WERI-Rb-1 (cell line): ENCODE data around the gene CRYGC.
A peak's percentile ranks its signal among the peaks of the same experiment; 100 is the strongest.

Source experiments
- DNase-seq: peaks from one replicate; pipeline ENCODE4 v3.0.0-alpha.2; 2020
- H3K27ac ChIP-seq: fragments of 250-450 bp; sonication (Bioruptor Pico); 2 replicates; pipeline ENCODE4 v1.5.1; 2020; ENCODE audit warnings: mild to moderate bottlenecking, moderate library complexity
- H3K27me3 ChIP-seq: fragments of 250-450 bp; sonication (Bioruptor Pico); 2 replicates; pipeline ENCODE4 v1.5.1; 2021; ENCODE audit warnings: mild to moderate bottlenecking, low read depth, moderate library complexity; ENCODE audit not compliant: insufficient read depth, severe bottlenecking
- H3K36me3 ChIP-seq: fragments of 250-450 bp; sonication (Bioruptor Pico); 2 replicates; pipeline ENCODE4 v1.5.1; 2020; ENCODE audit warnings: mild to moderate bottlenecking, moderate library complexity
- H3K4me3 ChIP-seq: 2 replicates; pipeline ENCODE4 v1.5.1; 2011; ENCODE audit warnings: low read depth, mild to moderate bottlenecking, control low read depth, low read length
- H3K9me3 ChIP-seq: fragments of 250-450 bp; sonication (Bioruptor Pico); 2 replicates; pipeline ENCODE4 v1.5.1; 2021; ENCODE audit warnings: mild to moderate bottlenecking, moderate library complexity; ENCODE audit not compliant: severe bottlenecking
- TF ChIP-seq, protein P1 (sequence below): IDR thresholded peaks from 2 replicates; pipeline ENCODE4 v1.5.1; 2011; ENCODE audit warnings: low read depth, mild to moderate bottlenecking, control low read depth, inconsistent platforms, low read length

CRYGC gene

DNA sequence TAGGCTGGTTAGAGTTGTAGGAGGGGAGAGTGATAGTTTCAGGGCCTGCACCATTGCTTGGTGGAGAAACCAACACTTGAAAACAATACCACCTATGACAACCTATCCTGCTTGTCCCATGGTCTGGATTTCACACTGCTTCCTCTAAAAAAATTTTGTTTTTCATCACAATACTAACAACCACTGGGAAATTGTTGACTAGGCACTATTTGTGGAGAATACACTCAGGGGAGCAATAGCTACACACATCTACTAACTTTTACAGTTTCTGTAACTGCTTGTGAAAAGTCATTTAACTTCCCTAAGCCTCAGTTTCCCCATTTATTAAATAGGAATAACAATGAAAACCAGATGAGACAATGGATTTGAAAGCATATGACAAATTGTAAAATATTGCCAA lies 20.5 kb upstream of the CRYGC start:
- no peak overlapping the region for H3K4me3 ChIP-seq
- TF ChIP-seq, protein P1, sequence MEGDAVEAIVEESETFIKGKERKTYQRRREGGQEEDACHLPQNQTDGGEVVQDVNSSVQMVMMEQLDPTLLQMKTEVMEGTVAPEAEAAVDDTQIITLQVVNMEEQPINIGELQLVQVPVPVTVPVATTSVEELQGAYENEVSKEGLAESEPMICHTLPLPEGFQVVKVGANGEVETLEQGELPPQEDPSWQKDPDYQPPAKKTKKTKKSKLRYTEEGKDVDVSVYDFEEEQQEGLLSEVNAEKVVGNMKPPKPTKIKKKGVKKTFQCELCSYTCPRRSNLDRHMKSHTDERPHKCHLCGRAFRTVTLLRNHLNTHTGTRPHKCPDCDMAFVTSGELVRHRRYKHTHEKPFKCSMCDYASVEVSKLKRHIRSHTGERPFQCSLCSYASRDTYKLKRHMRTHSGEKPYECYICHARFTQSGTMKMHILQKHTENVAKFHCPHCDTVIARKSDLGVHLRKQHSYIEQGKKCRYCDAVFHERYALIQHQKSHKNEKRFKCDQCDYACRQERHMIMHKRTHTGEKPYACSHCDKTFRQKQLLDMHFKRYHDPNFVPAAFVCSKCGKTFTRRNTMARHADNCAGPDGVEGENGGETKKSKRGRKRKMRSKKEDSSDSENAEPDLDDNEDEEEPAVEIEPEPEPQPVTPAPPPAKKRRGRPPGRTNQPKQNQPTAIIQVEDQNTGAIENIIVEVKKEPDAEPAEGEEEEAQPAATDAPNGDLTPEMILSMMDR, result no peak
- no peaks in the 10 kb centered on the region for H3K27me3 ChIP-seq
- H3K36me3 ChIP-seq, result no peaks in the 10 kb centered on the region
- no peaks in the 10 kb centered on the region for H3K9me3 ChIP-seq
- no peak overlapping the region for H3K27ac ChIP-seq
- no peak for DNase-seq

DNA sequence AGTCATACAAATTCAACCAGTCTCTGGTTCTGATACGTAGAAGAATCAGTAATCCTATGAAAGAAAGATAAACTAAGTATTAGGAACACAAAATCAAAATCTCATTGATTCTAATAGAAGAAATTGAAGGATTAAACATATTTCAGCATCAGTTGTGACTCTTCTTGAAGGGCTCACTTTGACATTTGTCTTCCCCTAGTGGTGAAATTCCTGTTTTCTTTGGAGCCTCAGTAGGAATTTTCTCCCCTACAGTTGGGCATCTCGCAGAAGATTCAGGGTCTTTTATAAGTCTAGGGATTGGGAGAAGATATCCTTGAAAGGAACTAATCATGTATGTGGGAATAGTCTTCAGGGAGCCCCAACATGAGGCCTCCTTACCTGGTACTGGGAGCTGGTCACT lies 19.2 kb upstream of the CRYGC start:
- DNase-seq, result no peak
- no peaks in the 10 kb centered on the region for H3K27me3 ChIP-seq
- H3K4me3 ChIP-seq, result no peak overlapping the region
- TF ChIP-seq, protein P1, result peak; percentile 28; the same call in 1 of the 2 replicates
- no peaks in the 10 kb centered on the region for H3K9me3 ChIP-seq
- H3K27ac ChIP-seq, result no peak overlapping the region
- H3K36me3 ChIP-seq, result no peaks in the 10 kb centered on the region

DNA sequence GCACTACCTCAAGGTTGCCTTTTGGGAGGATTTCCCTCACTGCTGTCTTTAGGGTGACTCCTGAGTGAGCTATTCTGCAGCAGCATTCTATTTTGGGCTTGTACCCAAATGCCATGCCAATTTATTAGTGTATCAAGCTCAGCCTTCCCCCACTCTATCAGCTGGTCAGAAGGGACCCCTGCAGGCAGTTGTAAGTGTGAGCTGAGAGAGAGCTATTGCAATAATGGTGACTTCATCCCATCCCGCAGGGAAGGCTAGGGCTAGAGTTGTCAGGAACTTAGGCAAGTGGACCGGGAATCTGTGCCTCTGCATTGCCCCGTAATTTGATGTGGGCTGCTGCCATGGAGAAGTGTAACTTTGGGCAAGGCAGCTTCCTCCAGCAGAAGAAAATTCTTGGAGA lies 18.1 kb upstream of the CRYGC start:
- Histone ChIP-seq H3K27ac (no peak overlapping the region), H3K27me3 (no peaks in the 10 kb centered on the region)

DNA sequence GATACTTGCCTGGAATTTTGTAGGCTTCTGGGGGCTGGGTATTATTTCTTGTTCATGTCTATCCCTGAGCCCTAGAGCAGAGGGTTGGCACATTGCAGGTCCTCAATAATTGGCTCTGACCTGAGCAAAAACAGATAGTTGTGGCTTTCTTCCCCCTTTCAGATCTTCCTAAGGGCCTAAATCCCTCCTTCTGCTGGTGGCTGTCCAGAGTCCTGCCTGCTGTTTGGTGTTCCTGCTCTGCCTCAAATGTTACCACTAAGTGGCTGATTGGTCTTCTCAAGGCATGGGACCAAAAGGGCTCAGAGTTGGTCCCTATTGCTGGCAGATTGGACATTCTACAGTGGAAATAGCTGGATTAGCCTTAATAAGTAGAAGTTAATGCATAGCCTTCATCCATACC lies 17.4 kb upstream of the CRYGC start:
- Histone ChIP-seq H3K9me3 (no peaks in the 10 kb centered on the region), H3K27ac (no peak overlapping the region), H3K4me3 (no peak overlapping the region), H3K27me3 (no peaks in the 10 kb centered on the region), H3K36me3 (no peaks in the 10 kb centered on the region)
- no peak for DNase-seq
- TF ChIP-seq, protein P1, result no peak

More for the DNA sequence above, 18.1 kb upstream of the CRYGC start:
- Histone ChIP-seq H3K4me3 (no peak overlapping the region), H3K36me3 (no peaks in the 10 kb centered on the region), H3K9me3 (no peaks in the 10 kb centered on the region)
- DNase-seq, result no peak
- TF ChIP-seq, protein P1, result no peak

DNA sequence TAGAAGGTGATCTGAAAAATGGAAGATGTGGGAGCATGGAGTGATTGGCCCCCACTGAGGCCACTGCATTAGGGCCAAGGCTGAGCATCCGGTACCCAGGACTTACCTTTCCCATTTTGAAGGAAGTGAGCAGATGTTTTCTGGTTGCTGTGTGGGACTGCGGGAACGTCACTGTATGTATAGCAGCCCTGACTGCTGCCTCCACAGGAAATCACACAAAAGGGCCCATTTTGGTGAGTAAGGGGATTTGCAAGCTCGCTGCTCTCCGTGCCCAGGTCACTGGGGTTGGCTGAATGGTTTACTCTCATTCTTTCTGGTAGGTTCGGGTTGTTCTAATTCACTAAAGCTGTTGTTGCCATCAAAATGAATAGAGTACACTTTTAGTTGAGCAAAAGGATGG lies 16.4 kb upstream of the CRYGC start, which contains the start of gene CRYGB:
Gene CRYGB (minus strand): TSS at position 153 of the 400 bp plus-strand sequence. CDS start 38 bp downstream, at position 115.
- no peak for DNase-seq
- H3K9me3 ChIP-seq, result no peaks in the 10 kb centered on the region
- TF ChIP-seq, protein P1, result no peak
- H3K36me3 ChIP-seq, result no peaks in the 10 kb centered on the region
- H3K27me3 ChIP-seq, result no peaks in the 10 kb centered on the region
- H3K27ac ChIP-seq, result no peak within 1 kb of the TSS
- H3K4me3 ChIP-seq, result no peak within 1 kb of the TSS
